Lower lobe of right lung (tissue), 2 donors: Measurements from ENCODE around the gene OBSCN. TPM values are rescaled to one million over a fixed set of nuclear protein-coding genes. Genes with fewer than 3 reads are reported as not detected.

Experiments used
- ATAC-seq, 2 donors: fragments of 200-7000 bp; cut with Tn5 transposase; one replicate each; pipeline ENCODE4 v1.9.1; 2020 to 2022; ENCODE audit warnings: mild to moderate bottlenecking in 2 of 2, moderate library complexity in 2 of 2
- DNase-seq: peaks from one replicate; pipeline ENCODE4 v3.0.0-alpha.2; 2020
- H3K27ac ChIP-seq: fragments of 200-600 bp; one replicate; pipeline ENCODE4 v1.8.0; 2022
- H3K27me3 ChIP-seq: fragments of 200-600 bp; one replicate; pipeline ENCODE4 v1.8.0; 2022; ENCODE audit warnings: low read depth
- H3K36me3 ChIP-seq: fragments of 200-600 bp; one replicate; pipeline ENCODE4 v1.8.0; 2022; ENCODE audit warnings: mild to moderate bottlenecking
- H3K4me1 ChIP-seq: fragments of 200-600 bp; one replicate; pipeline ENCODE4 v1.8.0; 2022
- H3K4me3 ChIP-seq: fragments of 200-600 bp; one replicate; pipeline ENCODE4 v1.8.0; 2022; ENCODE audit warnings: mild to moderate bottlenecking
- H3K9me3 ChIP-seq: fragments of 200-600 bp; one replicate; pipeline ENCODE4 v1.8.0; 2022
- CTCF ChIP-seq: fragments of 200-600 bp; IDR thresholded peaks from one replicate; pipeline ENCODE4 v1.8.0; 2022; ENCODE audit warnings: antibody characterized with exemption, mild to moderate bottlenecking
- intact Hi-C: fragments of 100-400 bp; cut with DNase I; formaldehyde crosslinking; loops from one replicate; pipeline ENCODE4 v1.11.0; 2022
- total RNA-seq: library from RNA; stranded (reverse); fragmentation: NEBNext Ultra II Directional; extraction: Animal tissue kit (Norgen Biotek cat#: 25700); gene quantifications from one replicate; pipeline ENCODE4 v1.2.1, GENCODE V29; 2021
- donor health status: DM: no; HTN: yes; CAD: no; lungs with severe emphysema.

OBSCN gene
- total RNA-seq, 1 donor from 2014 or later = 35.6 TPM

GRCh38 chr1:228393811-228394570, 186.1 kb downstream of the OBSCN start:
- no peak for TF ChIP-seq CTCF

GRCh38 chr1:228394571-228395394, 186.9 kb downstream of the OBSCN start:
- Histone ChIP-seq H3K4me1 (peaks cover 12% of the 10 kb centered on the region), H3K27ac (no peak overlapping the region), H3K36me3 (peaks cover 72% of the 10 kb centered on the region), H3K4me3 (no peak overlapping the region), H3K9me3 (no peaks in the 10 kb centered on the region), H3K27me3 (no peaks in the 10 kb centered on the region)
- no peak for TF ChIP-seq CTCF
- DNase-seq (peak; percentile 43), ATAC-seq (no peak)
- intact Hi-C loops = no loop called here

More at GRCh38 chr1:228393811-228394570, 186.1 kb downstream of the OBSCN start:
- Histone ChIP-seq H3K9me3 (no peaks in the 10 kb centered on the region), H3K4me1 (peaks cover 12% of the 10 kb centered on the region), H3K27ac (peak overlapping the region; percentile 47), H3K27me3 (no peaks in the 10 kb centered on the region), H3K4me3 (no peak overlapping the region), H3K36me3 (peaks cover 64% of the 10 kb centered on the region)
- no peak for ATAC-seq
- intact Hi-C loops = no loop called here
- peak; percentile 38 for DNase-seq

GRCh38 chr1:228396770-228397662, 189.2 kb downstream of the OBSCN start:
- H3K4me3 ChIP-seq = no peak overlapping the region
- no peak for ATAC-seq
- H3K36me3 ChIP-seq = peaks cover 89% of the 10 kb centered on the region
- no peaks in the 10 kb centered on the region for H3K27me3 ChIP-seq
- peak; percentile 33 for DNase-seq
- intact Hi-C loops = no loop called here
- no peak overlapping the region for H3K27ac ChIP-seq
- TF ChIP-seq CTCF = no peak
- H3K9me3 ChIP-seq = no peaks in the 10 kb centered on the region
- peaks cover 12% of the 10 kb centered on the region for H3K4me1 ChIP-seq

GRCh38 chr1:228397966-228398365, 190.1 kb downstream of the OBSCN start:
- peaks cover 89% of the 10 kb centered on the region for H3K36me3 ChIP-seq
- H3K4me3 ChIP-seq = no peak overlapping the region
- H3K9me3 ChIP-seq = no peaks in the 10 kb centered on the region
- intact Hi-C loops = no loop called here
- DNase-seq = no peak
- no peak overlapping the region for H3K27ac ChIP-seq
- TF ChIP-seq CTCF = no peak
- H3K4me1 ChIP-seq = peaks cover 11% of the 10 kb centered on the region
- no peaks in the 10 kb centered on the region for H3K27me3 ChIP-seq
- no peak for ATAC-seq
